Measurements from ENCODE around the gene PODXL.
"Not testable (repeated sequence)": the region's sequence is repeated elsewhere in the genome, so short reads cannot be mapped to it uniquely, and the experiment has no call there.

Gene PODXL

DNA sequence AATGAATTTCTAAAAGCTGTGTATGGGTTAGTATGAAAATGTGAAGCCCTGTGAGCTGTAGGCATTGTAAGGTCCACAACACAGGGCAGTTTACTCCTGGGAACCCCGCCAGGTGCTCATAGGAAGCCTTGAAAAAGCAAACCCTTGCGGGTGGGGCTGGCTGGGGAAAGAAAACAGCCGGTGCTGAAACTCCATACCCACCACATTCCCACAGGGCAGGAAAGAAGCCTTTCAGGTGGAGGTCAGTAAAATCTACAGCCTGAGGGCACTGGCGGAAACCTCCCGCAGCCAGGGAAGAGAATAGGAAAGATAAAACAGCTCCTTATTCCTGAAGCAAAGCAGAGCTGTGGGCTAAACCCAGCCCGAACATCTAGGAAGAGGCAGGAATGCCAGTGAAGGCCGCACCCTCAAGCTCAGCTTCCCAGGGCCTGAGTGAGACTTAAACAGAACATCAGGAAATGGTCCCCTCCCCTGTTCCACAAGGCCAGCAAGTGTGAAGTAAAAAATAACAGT is 34.7 kb downstream of the PODXL start:
- DNase-seq (ENCODE audit: low read depth, low spot score), result peak; percentile 36

DNA sequence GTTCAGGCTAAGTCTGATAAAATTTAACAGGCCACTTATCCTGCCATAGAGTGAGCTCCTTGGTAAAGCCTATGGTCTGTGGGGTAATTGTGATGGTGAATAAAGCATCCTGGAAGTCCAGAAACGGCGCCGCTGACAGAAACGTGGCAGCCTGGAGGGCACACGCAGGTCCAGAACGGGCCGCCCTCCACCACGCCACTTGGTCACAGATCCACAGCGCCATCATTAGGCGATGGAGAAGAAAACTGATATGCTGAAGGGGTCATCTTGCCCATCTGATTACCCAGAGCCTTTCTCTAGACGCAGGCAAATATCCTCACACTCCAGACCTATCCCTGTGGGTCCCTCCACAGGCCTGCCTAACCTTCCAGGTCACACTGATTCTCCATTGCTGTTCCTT is 37.8 kb downstream of the PODXL start:
- no peak for TF ChIP-seq CTCF (IDR thresholded peaks at IDR 0.05; ENCODE audit: low read depth, low read length)
- no peak for DNase-seq (ENCODE audit: low read depth, low spot score)
- H3K4me3 ChIP-seq (ENCODE audit: low read depth, low read length), result no peak overlapping the region
- in situ Hi-C loops (cut with HindIII; ENCODE audit: low sequenced_read_pairs), result no loop called here

More for the DNA sequence above, 34.7 kb downstream of the PODXL start:
- H3K4me3 ChIP-seq (ENCODE audit: low read depth, low read length), result no peak overlapping the region
- no peak for TF ChIP-seq CTCF (IDR thresholded peaks at IDR 0.05; ENCODE audit: low read depth, low read length)
- in situ Hi-C loops (cut with HindIII; ENCODE audit: low sequenced_read_pairs), result no loop called here

DNA sequence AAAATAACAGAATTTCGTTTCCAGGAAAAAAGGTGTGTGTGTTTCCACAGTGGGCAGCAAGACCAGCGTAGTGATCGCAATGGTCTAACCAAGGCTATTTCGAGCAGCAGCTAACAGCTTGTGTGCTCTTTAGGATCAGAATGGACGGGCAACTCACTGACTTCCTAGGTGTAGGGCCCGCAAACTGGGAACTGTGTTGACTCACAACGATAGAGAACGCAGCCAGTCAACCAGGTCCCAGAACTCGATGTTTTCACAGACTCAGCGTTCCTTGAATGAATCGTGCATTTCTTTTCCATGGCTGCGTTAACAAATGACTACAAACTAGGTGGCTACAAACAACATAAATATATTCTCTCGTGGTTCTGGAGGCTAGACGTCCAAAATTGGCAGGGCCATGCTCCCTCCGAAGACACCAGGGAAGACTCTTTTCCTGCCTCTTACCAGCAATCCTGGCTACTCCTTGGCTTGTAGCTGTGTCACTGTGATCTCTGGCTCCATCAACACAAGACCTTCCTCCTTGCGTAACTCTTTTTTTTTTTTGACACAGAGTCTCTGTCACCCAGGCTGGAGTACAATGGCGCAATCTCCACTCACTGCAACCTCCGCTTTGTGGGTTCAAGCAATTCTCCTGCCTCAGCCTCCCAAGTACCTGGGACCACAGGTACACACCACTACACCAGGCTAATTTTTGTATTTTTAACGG is 39.1 kb downstream of the PODXL start:
- no peak overlapping the region for H3K4me3 ChIP-seq (ENCODE audit: low read depth, low read length)
- DNase-seq (ENCODE audit: low read depth, low spot score), result no peak
- in situ Hi-C loops (cut with HindIII; ENCODE audit: low sequenced_read_pairs), result no loop called here
- TF ChIP-seq CTCF (IDR thresholded peaks at IDR 0.05; ENCODE audit: low read depth, low read length), result no peak

DNA sequence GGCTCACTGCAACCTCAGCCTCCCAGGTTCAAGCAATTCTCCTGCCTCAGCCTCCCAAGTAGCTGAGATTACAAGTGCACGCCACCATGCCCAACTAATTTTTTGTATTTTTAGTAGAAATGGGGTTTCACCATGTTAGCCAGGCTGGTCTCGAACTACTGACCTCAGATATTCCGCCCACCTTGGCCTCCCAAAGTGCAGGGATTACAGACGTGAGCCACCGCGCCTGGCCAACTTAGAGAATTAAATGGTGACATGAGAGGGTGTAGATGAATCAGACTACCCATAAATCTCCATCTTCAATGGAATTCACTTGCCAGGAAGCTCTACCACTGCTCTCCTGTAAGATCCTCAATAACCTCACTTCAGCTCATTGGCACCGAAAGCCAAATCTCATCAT is 41.0 kb downstream of the PODXL start:
- H3K4me3 ChIP-seq (ENCODE audit: low read depth, low read length); in situ Hi-C loops (cut with HindIII; ENCODE audit: low sequenced_read_pairs): not testable (repeated sequence)

DNA sequence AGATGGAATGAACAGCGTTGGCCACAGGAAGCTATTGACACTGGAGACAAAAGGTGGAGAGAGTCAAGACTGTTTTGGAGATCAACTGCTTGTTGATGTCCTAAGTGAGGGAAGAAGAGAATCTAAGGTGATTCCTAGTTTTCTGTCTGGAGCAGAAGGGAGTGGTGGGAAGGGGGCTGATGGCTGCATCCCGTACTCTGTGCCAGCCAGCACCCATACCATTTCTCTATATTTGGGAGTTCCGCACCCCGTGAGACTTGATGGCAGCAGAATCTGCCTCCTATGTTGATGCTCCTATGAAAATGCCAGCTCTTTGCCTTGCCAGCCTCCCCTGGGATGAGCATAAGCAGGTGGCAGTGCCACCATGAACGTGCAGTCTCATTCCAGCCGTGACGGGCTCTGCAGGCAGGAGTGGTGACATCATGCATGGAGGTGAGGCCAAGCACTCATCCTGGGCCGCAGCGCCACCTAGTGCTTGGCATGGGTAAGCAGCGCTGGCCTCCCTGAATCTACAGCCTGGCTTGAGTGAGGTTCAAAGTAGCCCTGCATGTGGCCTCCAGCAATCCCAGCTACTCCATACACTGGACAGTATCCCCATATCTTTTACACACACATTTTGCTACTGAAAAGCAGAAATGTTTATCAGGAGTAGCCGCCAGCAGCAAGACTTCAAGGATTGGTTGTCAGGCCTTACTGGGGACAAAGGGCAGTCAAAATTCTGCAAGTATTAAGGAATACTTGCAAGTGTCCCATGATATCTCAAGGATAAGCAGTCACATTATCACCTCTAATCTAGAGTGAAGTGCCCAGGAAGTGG is 43.0 kb downstream of the PODXL start:
- in situ Hi-C loops (cut with HindIII; ENCODE audit: low sequenced_read_pairs), result no loop called here
- H3K4me3 ChIP-seq (ENCODE audit: low read depth, low read length), result no peak overlapping the region
- peak; percentile 82 for DNase-seq (ENCODE audit: low read depth, low spot score)

More for the DNA sequence above, 41.0 kb downstream of the PODXL start:
- not testable (repeated sequence) for DNase-seq (ENCODE audit: low read depth, low spot score)

DNA sequence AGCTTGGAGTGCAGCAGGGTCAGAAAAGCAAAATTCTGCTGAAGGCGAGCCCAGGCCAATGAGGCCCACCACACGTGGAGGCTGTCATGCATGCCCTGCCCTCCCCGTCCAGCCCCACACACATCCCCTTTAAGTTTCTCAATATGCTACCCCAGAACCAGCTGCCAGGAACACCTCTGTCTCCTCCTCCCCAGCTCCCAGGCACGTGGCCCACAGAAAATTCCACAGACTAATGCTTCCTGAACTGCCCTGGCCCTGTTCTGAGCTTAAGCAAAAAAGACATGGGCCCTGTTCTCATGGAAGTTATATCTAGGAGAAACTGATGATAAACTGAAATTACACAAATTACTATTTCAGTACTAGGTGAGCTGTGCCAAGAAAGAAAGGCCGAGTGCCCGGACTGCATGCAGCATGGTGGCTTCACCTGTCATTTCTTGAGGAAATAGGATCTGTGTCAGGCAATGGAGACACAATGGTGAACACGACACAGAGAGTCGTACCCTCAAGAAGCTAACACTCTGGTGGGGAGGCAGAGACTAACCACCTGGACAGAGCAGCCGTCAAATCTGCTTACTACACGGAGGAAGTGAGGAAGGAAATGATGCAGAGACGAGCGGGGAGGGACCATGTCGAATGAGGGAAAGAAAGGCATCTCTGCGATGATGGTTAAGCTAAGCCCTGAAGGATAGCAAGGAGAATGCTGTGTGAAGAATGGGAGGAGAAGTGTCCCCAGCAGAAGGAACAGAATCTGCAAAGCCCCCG is 44.5 kb downstream of the PODXL start:
- no peak for TF ChIP-seq CTCF (IDR thresholded peaks at IDR 0.05; ENCODE audit: low read depth, low read length)
- in situ Hi-C loops (cut with HindIII; ENCODE audit: low sequenced_read_pairs), result no loop called here
- no peak overlapping the region for H3K4me3 ChIP-seq (ENCODE audit: low read depth, low read length)
- DNase-seq (ENCODE audit: low read depth, low spot score), result no peak

More for the DNA sequence above, 43.0 kb downstream of the PODXL start:
- TF ChIP-seq CTCF (IDR thresholded peaks at IDR 0.05; ENCODE audit: low read depth, low read length), result peak; percentile 99
